Endothelial cell of umbilical vein (primary cell): ENCODE measurements around the gene ADAP1. TPM values are rescaled to one million over a fixed set of nuclear protein-coding genes. Genes with fewer than 3 reads are reported as not detected.

ENCODE experiments used
- BruUV-seq: library from RNA; stranded (reverse); fragments of 400-500 nt; replicated peaks from 2 replicates; lab custom pipeline; 2021; lab: Mats Ljungman, UMichigan
- CTCF ChIA-PET: fragments of 300-600, 350-600 bp; sonication (Branson Sonifier 250); formaldehyde crosslinking; loops from one replicate; lab custom pipeline; 2021; ENCODE audit warnings: antibody characterized with exemption, inconsistent platforms; lab: Charles Lee
- POLR2A ChIA-PET: fragments of 300-600, 350-600 bp; sonication (Branson Sonifier 250); formaldehyde crosslinking; loops from one replicate; lab custom pipeline; 2021; ENCODE audit warnings: antibody characterized with exemption, inconsistent platforms; lab: Charles Lee
- DNase-seq: peaks from one replicate; pipeline ENCODE4 v3.0.0-alpha.2; 2011; ENCODE audit warnings: low read depth, low spot score
- FAIRE-seq: peaks from 2 replicates; lab custom pipeline; 2011; peaks lifted over from hg19 to GRCh38; lab: Jason Lieb, UNC
- H2AFZ ChIP-seq: 2 replicates; pipeline ENCODE4 v1.6.0; 2012; ENCODE audit warnings: low read depth, low read length, control low read depth, inconsistent platforms
- H3K27ac ChIP-seq: 2 replicates; pipeline ENCODE4 v1.5.1; 2011; ENCODE audit warnings: low read depth, mild to moderate bottlenecking, control low read depth, low read length, moderate library complexity; ENCODE audit not compliant: insufficient read depth
- H3K27me3 ChIP-seq, 2 experiments: 2 replicates each; pipeline versions ENCODE4 v1.6.0 to v1.6.1; 2011; ENCODE audit warnings: low read length in 2 of 2, mixed read lengths in 1 of 2; ENCODE audit not compliant: control insufficient read depth in 2 of 2, insufficient read depth in 2 of 2
- H3K36me3 ChIP-seq, 2 experiments: 2 replicates in 1 of 2; 3 replicates in 1 of 2; pipeline ENCODE4 v1.5.1; 2011; ENCODE audit warnings: low read length in 2 of 2, mild to moderate bottlenecking in 1 of 2, moderate library complexity in 1 of 2; ENCODE audit not compliant: control insufficient read depth in 2 of 2, insufficient read depth in 2 of 2; ENCODE audit errors: extremely low read depth in 1 of 2
- H3K4me1 ChIP-seq: 3 replicates; pipeline ENCODE4 v1.5.1; 2011; ENCODE audit warnings: mild to moderate bottlenecking, low read length; ENCODE audit not compliant: control insufficient read depth, insufficient read depth; ENCODE audit errors: extremely low read depth
- H3K4me2 ChIP-seq: 2 replicates; pipeline ENCODE4 v1.6.1; 2011; ENCODE audit warnings: low read length, control low read depth, mixed read lengths; ENCODE audit not compliant: insufficient read depth
- H3K4me3 ChIP-seq, 3 experiments: fragments of 200-600 bp in 1 of 3; sonication (generic), shearing (Covaris generic) in 1 of 3; replicated peaks in 1 of 3; 2 replicates each; pipeline ENCODE4 v1.5.1; 2011 to 2016; ENCODE audit warnings: control low read depth in 3 of 3, low read length in 3 of 3, mild to moderate bottlenecking in 2 of 3, inconsistent platforms in 1 of 3, low read depth in 1 of 3, moderate library complexity in 1 of 3; ENCODE audit not compliant: insufficient read depth in 1 of 3
- H3K79me2 ChIP-seq: 2 replicates; pipeline ENCODE4 v1.6.0; 2012; ENCODE audit warnings: low read length, inconsistent platforms; ENCODE audit not compliant: control insufficient read depth, insufficient read depth
- H3K9ac ChIP-seq: replicated peaks from 2 replicates; pipeline ENCODE3; 2011; ENCODE audit warnings: low read length, control low read depth; ENCODE audit not compliant: insufficient read depth; ENCODE audit errors: extremely low read depth
- H3K9me1 ChIP-seq: replicated peaks from 3 replicates; pipeline ENCODE4 v1.6.0; 2011; ENCODE audit warnings: mild to moderate bottlenecking, low read length; ENCODE audit not compliant: control insufficient read depth, insufficient read depth; ENCODE audit errors: extremely low read depth
- H3K9me3 ChIP-seq: replicated peaks from 2 replicates; pipeline ENCODE4 v1.5.1; 2012; ENCODE audit warnings: low read length, inconsistent platforms; ENCODE audit not compliant: control insufficient read depth, insufficient read depth
- H4K20me1 ChIP-seq: replicated peaks from 2 replicates; pipeline ENCODE3; 2011; ENCODE audit warnings: mild to moderate bottlenecking, low read length; ENCODE audit not compliant: control insufficient read depth, insufficient read depth; ENCODE audit errors: extremely low read depth
- CTCF ChIP-seq, 2 donors: IDR thresholded peaks; 1 replicate in 1 of 2; 2 replicates in 1 of 2; pipeline ENCODE4 v1.5.1; 2011; ENCODE audit warnings: low read length in 2 of 2, mild to moderate bottlenecking in 2 of 2, moderate library complexity in 2 of 2, control low read depth in 1 of 2, inconsistent platforms in 1 of 2, low read depth in 1 of 2; ENCODE audit not compliant: insufficient read depth in 1 of 2; ENCODE audit errors: extremely low read depth in 1 of 2
- EZH2 ChIP-seq: IDR thresholded peaks from 2 replicates; pipeline ENCODE4 v1.6.1; 2012; ENCODE audit warnings: borderline replicate concordance, low read depth, mild to moderate bottlenecking, moderate library complexity, low read length, inconsistent platforms; ENCODE audit not compliant: severe bottlenecking
- FOS ChIP-seq: IDR thresholded peaks from 2 replicates; pipeline ENCODE4 v1.6.1; 2011; ENCODE audit warnings: mild to moderate bottlenecking, low read length, moderate library complexity, borderline replicate concordance; ENCODE audit not compliant: insufficient read depth
- GATA2 ChIP-seq: IDR thresholded peaks from 2 replicates; pipeline ENCODE4 v1.7.0; 2011; ENCODE audit warnings: low read depth, mild to moderate bottlenecking, moderate library complexity, mixed read lengths, low read length; ENCODE audit not compliant: insufficient read length, insufficient read depth
- JUN ChIP-seq: IDR thresholded peaks from 2 replicates; pipeline ENCODE4 v1.6.1; 2011; ENCODE audit warnings: borderline replicate concordance, low read depth; ENCODE audit not compliant: insufficient read length, insufficient read depth
- MAX ChIP-seq: IDR thresholded peaks from 2 replicates; pipeline ENCODE4 v1.6.1; 2011; ENCODE audit not compliant: insufficient read depth, insufficient read length
- MYC ChIP-seq: IDR thresholded peaks from one replicate; pipeline ENCODE4 v1.6.1; 2011; ENCODE audit warnings: mild to moderate bottlenecking, low read depth, low read length
- POLR2A ChIP-seq: IDR thresholded peaks from 2 replicates; pipeline ENCODE4 v1.6.1; 2012; ENCODE audit warnings: low read depth, mild to moderate bottlenecking, control low read depth, low read length
- POLR2AphosphoS5 ChIP-seq: IDR thresholded peaks from 2 replicates; pipeline ENCODE4 v1.6.1; 2012; ENCODE audit warnings: low read depth, mild to moderate bottlenecking, control low read depth, low read length, moderate library complexity; ENCODE audit not compliant: insufficient read depth
- dilution Hi-C: fragments of 300-500 bp; cut with MboI; formaldehyde crosslinking; loops from one replicate; pipeline ENCODE4 v1.15.0; 2019; ENCODE audit warnings: low sequenced_read_pairs; ENCODE audit not compliant: extremely low pct_ligation_motif_present
- intact Hi-C: fragments of 100-400 bp; cut with micrococcal nuclease; formaldehyde crosslinking; loops from one replicate; pipeline ENCODE4 v1.10.0; 2022
- polyA plus RNA-seq, 4 experiments: library from polyadenylated mRNA; depleted of rRNA in 3 of 4; stranded (reverse) in 3 of 4; unstranded in 1 of 4; fragments of >200 nt; gene quantifications; 2 replicates each; pipeline versions ENCODE4 v1.2.1 to v1.2.3, GENCODE V29; 2011 to 2012; ENCODE audit warnings: missing spikeins in 1 of 4
- total RNA-seq: library from RNA; stranded (reverse); gene quantifications from 2 replicates; pipeline ENCODE4 v1.2.3, GENCODE V29; 2021

The ADAP1 gene
- total and polyA plus RNA-seq, 2 donors (not counting 3 experiments of a cell fraction or from before 2014, with no cell fraction given) = 0.49 to 0.58 TPM

DNA sequence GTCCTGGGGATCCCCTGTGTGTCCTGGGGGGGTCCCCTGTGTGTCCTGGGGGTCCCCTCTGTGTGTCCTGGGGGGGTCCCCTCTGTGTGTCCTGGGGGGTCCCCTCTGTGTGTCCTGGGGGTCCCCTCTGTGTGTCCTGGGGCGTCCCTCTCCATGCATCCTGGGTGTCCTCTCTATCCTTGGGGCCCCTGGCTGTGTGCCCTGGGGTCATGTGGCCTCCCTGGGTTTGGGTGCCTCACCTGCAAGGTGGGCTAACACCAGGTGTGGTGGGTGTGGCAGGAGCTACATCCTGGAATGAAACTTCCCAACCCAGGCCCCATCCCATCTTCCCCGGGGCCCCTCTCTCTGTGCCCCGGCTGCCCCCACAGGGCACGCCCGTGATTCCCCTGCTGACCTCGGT is 33.4 kb upstream of the ADAP1 start:
- ChIA-PET POLR2A (no interaction called here), CTCF (interaction anchor here (0.6 to 2.3 kb wide), 6 partner anchors 13 to 189 kb away, joined by 3 to 21 read pairs (median 4); partner anchors contain the start of genes COX19 and GPR146)
- Histone ChIP-seq H3K27me3 (no peaks in the 10 kb centered on the region), H3K79me2 (no peaks in the 10 kb centered on the region), H2AFZ (no peak overlapping the region), H3K4me3 (no peak overlapping the region), H3K9ac (no peak overlapping the region), H3K4me2 (no peak overlapping the region), H3K4me1 (peaks cover 2% of the 10 kb centered on the region), H4K20me1 (no peaks in the 10 kb centered on the region), H3K27ac (no peak overlapping the region), H3K9me3 (no peaks in the 10 kb centered on the region), H3K36me3 (no peaks in the 10 kb centered on the region), H3K9me1 (no peaks in the 10 kb centered on the region)
- dilution Hi-C loops (no loop called here), intact Hi-C loops (no loop called here)
- no TSS peak for BruUV-seq
- FAIRE-seq = no peak
- TF ChIP-seq MYC (no peak), EZH2 (no peak), GATA2 (no peak), MAX (no peak), CTCF (IDR thresholded peaks at IDR 0.05; ENCODE audit: extremely low read depth in 1 of 2, insufficient read depth in 1 of 2, low read depth in 1 of 2, low read length in 2 of 2) (no peak), FOS (no peak), JUN (no peak), POLR2AphosphoS5 (no peak), POLR2A (no peak)
- DNase-seq = no peak
